GM21619 (cell line): ENCODE measurements around the gene FCRL4.

Source experiments
- ATAC-seq: cut with Tn5 transposase; IDR thresholded peaks from one replicate; pipeline ENCODE4 v1.9.1; 2021; ENCODE audit not compliant: unreplicated experiment

The FCRL4 gene

DNA sequence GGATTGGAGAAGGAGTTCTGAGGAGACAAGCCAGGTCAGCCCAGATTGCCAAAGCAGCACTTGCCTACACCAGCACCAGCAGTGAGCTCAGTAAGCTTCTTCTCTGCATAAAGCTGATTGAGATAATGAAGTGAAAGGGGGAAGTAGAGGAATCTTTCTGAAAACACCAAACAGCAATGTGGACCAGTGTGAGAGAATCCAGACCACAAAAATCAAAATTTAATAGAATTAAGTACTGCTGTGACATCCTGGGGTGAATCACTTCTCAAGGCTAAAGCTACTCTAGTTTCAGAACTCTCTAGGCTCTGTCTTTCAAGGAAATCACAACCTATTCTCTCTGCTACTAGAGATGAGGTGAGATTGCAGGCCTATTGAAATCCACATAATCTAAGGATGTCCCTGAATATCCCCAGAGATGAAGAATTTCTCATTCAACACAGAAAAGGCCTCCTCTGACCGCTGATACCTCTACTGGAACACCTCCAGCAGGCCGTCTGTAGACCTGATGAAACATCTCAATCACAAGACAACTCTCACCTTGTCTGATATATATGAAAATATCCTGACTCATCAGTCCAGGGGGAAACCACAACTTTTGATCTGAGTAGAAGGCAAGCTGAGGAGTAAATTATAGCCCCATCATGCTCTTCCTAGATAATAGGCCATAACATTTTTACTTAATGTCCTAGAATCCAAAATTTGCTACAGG, at the start of gene FCRL4:
Gene FCRL4 (minus strand): TSS at position 127 of the 709 bp plus-strand sequence. CDS start 141 bp downstream, outside the sequence.
- ATAC-seq: peak; percentile 56

DNA sequence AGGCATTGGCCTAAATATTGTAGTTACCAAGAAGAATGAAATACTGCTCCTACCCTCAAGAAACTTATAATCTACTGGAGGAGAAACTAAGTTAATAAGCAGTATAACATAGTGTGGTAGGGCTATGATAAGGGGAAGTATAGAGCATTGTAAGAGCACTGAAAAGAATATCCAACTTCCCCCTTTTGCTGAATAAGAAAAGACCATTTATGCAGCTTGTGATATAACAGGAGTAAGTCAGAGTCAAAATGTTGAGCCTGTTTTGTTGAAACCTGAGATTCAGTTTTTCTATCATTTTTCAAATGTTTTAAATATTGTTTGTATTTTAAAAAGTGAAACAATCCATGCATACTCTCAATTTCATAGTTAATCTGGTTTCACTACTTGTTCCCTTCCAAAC, 48.3 kb upstream of the FCRL4 start:
- no peak for ATAC-seq

DNA sequence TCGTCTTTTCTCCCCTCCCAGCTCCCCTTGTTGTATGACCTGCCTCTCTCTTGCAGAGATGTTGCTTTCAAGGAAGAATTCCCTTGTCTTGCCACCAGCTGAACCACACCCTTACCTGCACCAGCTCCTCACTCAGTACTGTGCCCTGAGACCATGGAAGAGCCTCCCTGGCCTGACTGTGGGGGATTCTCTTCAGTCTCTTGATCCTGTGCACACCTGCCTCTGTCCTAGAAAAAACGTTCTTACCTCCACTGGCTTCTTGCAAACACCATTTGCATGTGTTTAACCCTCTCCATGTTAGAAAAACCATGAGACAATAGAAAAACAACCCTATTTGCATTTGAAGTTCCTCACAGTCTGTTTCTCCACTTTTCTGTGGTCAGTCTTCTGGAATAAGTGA, 43.3 kb upstream of the FCRL4 start:
- no peak for ATAC-seq

DNA sequence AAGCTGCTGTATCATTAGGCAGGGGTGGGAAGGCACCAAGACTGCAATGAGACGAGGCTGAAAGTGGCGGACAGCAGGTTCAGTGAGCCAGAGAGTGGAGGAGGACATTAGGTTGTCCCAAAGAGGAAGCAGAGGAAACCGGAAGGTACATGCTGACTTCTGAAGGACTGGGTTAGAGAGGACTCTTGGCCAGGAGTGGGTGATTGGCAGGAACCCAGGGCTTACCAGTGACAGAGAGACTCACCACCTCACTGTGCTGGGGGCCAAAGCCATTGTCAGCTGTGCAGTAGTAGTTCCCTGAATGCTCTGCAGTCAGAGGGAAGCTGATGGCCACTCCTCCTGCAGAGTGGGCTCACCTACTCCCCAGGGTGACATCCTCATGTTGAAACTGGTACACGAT, 41.9 kb upstream of the FCRL4 start:
- ATAC-seq: no peak

GRCh38 chr1:157628773-157629172, 30.9 kb upstream of the FCRL4 start:
- no peak for ATAC-seq

GRCh38 chr1:157626099-157626498, 28.2 kb upstream of the FCRL4 start:
- ATAC-seq: no peak

DNA sequence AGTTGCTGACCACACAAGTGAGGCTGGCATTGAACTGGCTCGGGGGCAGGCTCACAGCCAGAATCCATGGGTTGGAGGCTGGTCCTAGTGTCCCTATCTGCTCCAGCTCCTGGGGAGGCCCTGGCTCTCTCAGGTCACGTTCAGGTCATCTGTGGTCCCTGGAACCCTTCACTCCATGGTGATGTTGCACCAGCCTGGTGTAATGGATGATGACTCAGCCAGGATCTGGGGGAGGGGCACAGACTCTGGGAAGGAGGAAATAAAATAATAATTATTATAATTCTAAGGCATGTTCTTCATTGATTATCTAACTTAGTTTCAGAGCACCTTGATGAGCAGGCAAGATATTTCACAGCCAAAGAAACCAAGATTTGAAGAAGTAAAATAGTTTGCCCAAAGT, 26.6 kb upstream of the FCRL4 start:
- no peak for ATAC-seq

DNA sequence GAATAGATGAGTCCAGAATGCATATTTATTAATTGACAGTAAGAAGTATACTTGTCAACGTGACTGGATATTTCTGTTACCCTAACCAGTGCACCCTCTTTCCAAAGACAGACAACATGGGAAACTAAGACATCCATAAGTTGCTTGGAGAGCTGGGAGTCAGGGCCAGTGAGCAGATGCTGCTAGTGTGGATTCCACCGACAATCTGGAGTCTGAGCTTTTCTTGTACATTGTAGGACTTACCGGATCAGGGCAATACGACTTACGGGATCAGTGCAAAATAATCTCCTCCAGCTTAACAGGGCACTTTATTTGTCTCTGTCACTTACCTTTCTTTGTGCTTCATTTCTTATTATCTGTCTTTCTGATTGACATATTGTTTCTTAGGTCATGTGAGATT, 24.6 kb upstream of the FCRL4 start:
- no peak for ATAC-seq

- no peak for ATAC-seq
These were observed 20.3 kb upstream of the FCRL4 start for GRCh38 chr1:157618190-157618589.

DNA sequence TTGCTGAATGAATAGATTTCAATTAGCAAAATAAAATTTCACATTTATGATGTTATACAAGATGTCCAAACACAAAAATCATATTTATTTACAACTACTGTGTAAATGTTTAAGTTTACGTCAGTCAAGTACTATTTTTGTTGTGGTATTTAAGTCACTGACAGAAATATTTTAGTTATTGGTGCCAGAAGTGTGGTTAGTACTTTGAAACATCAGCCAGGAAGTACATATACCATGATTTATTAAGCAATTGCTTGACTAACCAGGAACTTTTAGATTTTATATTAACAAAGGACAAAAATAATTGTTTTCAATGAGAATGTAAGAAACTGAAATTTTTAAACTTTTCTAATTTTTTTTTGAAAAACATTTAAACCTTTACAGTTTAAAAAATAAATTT, 2.4 kb upstream of the FCRL4 start:
- no peak for ATAC-seq

GRCh38 chr1:157596384-157596783, 1.5 kb downstream of the FCRL4 start:
- peak; percentile 41 for ATAC-seq

DNA sequence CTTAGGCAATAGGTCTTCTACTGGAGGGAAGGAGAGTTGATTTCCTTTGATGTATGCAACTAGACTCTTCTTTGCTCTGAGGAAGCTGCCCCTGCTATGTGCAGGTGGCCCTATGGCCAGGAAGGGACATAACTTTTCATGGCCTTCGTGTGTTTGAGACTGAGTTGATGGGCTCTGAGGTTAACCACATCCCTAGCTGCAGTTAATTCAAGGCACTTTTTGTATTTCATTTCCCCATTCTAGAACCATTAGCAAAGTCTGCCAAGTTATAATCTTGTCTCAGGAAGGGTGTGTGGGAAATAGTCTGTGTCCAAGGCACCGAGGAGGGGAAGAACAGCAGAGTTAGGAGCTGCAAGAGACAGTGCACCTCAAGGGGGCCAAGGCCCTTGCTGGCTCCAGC, 2.5 kb downstream of the FCRL4 start:
- peak; percentile 55 for ATAC-seq

DNA sequence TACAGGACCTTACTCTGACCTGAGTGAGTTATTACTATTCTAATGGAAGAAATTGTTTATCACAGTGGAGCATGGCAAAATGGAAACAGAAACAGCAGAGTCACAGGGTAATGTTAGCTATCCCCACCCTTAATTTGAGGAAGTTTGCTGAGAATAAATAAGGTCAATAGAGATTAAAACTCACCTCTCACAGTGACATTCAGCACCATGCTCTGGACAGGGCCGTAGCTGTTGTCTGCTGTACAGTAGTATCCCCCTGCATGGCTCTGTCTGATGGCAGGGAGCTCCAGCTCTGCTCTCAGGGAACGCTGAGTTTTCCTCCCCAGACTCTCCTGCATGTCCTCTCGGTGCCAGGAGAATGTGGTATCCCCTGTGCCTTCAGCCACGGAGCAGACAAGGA, 11.9 kb downstream of the FCRL4 start:
- ATAC-seq: no peak

GRCh38 chr1:157584503-157584902, 13.4 kb downstream of the FCRL4 start:
- ATAC-seq: no peak

- ATAC-seq: no peak
These were observed 17.1 kb downstream of the FCRL4 start for GRCh38 chr1:157580828-157581210.

DNA sequence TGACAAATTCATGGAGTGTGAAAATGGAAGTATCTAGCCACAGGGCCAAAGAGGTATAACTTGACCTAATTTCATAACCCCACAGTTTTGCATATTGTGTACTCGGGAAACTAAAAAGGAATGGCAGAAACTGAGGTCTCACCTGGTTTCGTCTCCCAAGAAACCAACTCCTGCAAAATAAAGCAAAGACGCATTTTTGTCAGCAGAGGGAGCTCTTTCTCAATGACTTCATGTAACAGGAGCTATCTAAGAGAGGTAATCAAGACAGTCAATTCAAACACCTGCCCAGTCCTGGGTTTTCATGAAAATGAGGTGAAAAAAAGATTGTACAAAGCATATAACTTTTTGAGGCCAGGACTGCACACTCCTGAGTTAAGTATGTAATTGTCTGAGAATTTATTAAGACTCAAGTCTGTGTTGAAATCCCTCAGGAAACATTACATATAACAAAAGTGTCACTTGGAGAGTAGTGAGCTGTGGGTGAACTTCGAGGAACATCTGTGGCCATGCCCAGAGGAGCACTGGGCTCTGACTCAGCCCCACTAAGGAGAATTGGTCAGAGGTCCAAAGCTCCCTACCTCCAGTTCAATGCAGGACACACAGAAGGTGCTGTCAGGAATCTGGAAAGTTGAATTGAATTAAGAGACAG, 17.6 kb downstream of the FCRL4 start:
- ATAC-seq: no peak

DNA sequence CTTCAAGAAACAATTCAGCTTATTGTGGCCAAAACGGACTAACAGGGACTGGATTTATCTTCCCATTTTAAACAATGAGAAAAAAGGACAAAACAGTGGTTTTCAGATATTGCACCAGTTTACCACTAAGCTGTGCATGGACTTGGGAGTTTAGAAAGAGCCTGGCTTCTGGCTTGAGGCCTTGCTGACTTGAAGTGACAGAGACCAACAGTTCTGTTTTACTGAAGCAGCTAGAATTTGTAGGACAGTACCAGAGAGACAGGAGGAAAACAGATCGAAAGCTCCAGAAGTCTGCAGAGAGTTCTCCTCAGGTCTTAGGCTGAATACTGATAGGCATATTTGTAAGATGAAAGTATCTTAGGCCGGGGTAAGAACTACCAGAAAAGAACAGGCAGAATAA, 20.5 kb downstream of the FCRL4 start:
- ATAC-seq: no peak

- peak; percentile 77 for ATAC-seq
These were observed 22.1 kb downstream of the FCRL4 start for GRCh38 chr1:157575744-157576143.

DNA sequence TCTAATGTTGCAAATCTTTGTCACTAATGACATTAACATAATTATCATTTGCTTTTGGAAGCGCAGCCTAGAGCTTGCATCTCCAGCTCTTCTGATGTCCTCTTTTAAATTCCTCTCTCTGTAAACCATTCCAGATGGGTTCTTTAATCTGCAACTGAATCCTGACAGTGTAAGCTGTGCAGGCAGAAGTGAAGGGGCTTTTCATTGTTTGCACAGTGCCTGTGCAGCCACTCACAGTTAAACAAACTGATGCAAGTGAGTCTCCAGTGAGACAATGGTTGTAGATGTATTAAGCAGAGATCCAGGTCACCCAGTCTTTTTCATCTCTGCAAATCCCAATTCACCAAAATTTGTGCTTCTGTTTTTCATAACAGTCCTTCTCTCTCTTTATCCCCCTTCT, 23.0 kb downstream of the FCRL4 start:
- ATAC-seq: no peak

DNA sequence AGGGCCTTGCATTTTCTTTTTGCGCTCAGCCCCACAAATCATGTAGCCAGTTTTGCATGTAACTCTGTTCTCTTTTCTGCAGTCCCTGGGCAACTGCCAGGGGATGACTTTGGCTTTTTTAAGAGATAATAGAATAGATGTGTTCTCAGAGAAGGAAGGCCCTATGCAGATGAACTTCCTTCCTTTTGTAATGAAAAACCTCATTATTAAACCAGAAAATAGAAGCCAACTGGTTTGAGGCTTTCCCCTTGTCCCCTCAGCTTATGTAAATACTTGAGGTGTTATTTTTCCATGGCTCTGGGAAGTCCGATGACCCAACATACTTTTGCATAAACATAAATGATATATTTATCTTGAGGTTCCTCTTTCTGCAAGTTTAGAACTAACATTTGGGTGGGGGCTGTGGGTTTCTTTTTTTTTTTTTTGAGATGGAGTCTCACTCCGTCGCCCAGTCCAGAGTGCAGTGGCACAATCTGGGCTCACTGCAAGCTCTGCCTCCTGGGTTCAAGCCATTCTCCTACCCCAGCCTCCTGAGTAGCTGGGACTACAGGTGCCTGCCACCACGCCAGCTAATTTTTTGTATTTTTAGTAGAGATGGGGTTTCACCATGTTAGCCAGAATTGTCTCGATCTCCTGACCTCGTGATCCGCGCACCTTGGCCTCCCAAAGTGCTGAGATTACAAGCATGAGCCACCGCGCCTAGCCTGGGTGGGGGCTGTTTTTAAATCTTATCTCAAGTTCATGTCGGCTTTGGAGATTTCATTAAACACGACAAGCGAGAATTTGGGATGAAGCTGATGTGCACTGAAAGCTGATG, 31.2 kb downstream of the FCRL4 start:
- peak; percentile 32 for ATAC-seq

DNA sequence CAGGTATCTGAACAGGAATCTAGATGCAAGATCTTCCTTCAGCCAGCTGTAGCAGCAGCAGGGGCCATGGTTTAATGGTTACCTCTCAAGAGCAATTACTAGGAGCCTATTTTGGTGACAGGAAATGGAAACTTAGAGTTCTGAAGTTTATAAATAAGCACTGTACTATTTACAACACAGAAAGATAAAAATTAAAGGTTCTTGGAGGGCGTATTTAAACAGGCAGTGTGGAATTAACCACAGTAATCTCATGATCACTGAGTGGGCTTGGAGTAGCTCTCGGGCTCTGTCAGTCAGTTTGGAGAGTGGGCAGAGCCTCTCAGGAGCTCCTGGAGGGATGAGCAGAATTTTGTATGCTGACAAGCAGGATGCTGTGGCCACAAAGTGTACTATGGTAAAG, 35.4 kb downstream of the FCRL4 start:
- peak; percentile 80 for ATAC-seq

- no peak for ATAC-seq
These were observed 39.8 kb downstream of the FCRL4 start for GRCh38 chr1:157558119-157558518.
